HG03565 (cell line): Measurements from ENCODE around the gene ONECUT3.

Experiments used
- ATAC-seq: cut with Tn5 transposase; IDR thresholded peaks from one replicate; pipeline ENCODE4 v1.9.1; 2021; ENCODE audit warnings: mild to moderate bottlenecking, moderate library complexity; ENCODE audit not compliant: unreplicated experiment

ONECUT3 gene

GRCh38 chr19:1767464-1767933 lies 14.2 kb downstream of the ONECUT3 start:
- ATAC-seq: no peak

- ATAC-seq: no peak
Observed at GRCh38 chr19:1768248-1768647, 14.9 kb downstream of the ONECUT3 start.

GRCh38 chr19:1768918-1769644 lies 15.8 kb downstream of the ONECUT3 start:
- no peak for ATAC-seq

- ATAC-seq: no peak
Observed at GRCh38 chr19:1769645-1769985, 16.3 kb downstream of the ONECUT3 start.

GRCh38 chr19:1770866-1771576 lies 17.7 kb downstream of the ONECUT3 start:
- no peak for ATAC-seq

- no peak for ATAC-seq
Observed at GRCh38 chr19:1773184-1773583, 19.9 kb downstream of the ONECUT3 start.

- ATAC-seq: no peak
Observed at GRCh38 chr19:1774989-1775772, 21.9 kb downstream of the ONECUT3 start.

- ATAC-seq: no peak
Observed at GRCh38 chr19:1775951-1776605, 22.8 kb downstream of the ONECUT3 start.

- no peak for ATAC-seq
Observed at GRCh38 chr19:1776606-1777147, 23.4 kb downstream of the ONECUT3 start.

- ATAC-seq: no peak
Observed at GRCh38 chr19:1777149-1777548, 23.8 kb downstream of the ONECUT3 start.

GRCh38 chr19:1779574-1779973 lies 26.3 kb downstream of the ONECUT3 start:
- no peak for ATAC-seq

- ATAC-seq: no peak
Observed at GRCh38 chr19:1780272-1780958, 27.1 kb downstream of the ONECUT3 start.

- ATAC-seq: no peak
Observed at GRCh38 chr19:1782521-1782920, 29.2 kb downstream of the ONECUT3 start.

GRCh38 chr19:1783354-1783753 lies 30.0 kb downstream of the ONECUT3 start:
- no peak for ATAC-seq

GRCh38 chr19:1783874-1784273 lies 30.6 kb downstream of the ONECUT3 start:
- ATAC-seq: no peak

- ATAC-seq: no peak
Observed at GRCh38 chr19:1785310-1785709, 32.0 kb downstream of the ONECUT3 start.

- ATAC-seq: no peak
Observed at GRCh38 chr19:1786668-1787067, 33.4 kb downstream of the ONECUT3 start.

GRCh38 chr19:1787116-1787515 lies 33.8 kb downstream of the ONECUT3 start:
- no peak for ATAC-seq

GRCh38 chr19:1789261-1790041 lies 36.1 kb downstream of the ONECUT3 start:
- ATAC-seq: no peak
